ENCODE measurements around the gene SLC41A2.
A peak's percentile ranks its signal among the peaks of the same experiment; 100 is the strongest.
"Not testable (repeated sequence)": the region's sequence is repeated elsewhere in the genome, so short reads cannot be mapped to it uniquely, and the experiment has no call there.

The SLC41A2 gene

GRCh38 chr12:104963757-104964156 is 5.7 kb upstream of the SLC41A2 start:
- DNase-seq (ENCODE audit: low read depth) = no peak

GRCh38 chr12:104960464-104960863 is 2.4 kb upstream of the SLC41A2 start:
- no peak for DNase-seq (ENCODE audit: low read depth)

GRCh38 chr12:104959335-104959841 is 1.3 kb upstream of the SLC41A2 start:
- DNase-seq (ENCODE audit: low read depth) = no peak

GRCh38 chr12:104958805-104959334 is 780 bp upstream of the SLC41A2 start:
- no peak for DNase-seq (ENCODE audit: low read depth)

- DNase-seq (ENCODE audit: low read depth) = peak; percentile 14
Measured at GRCh38 chr12:104957719-104958000, 430 bp downstream of the SLC41A2 start.

DNA sequence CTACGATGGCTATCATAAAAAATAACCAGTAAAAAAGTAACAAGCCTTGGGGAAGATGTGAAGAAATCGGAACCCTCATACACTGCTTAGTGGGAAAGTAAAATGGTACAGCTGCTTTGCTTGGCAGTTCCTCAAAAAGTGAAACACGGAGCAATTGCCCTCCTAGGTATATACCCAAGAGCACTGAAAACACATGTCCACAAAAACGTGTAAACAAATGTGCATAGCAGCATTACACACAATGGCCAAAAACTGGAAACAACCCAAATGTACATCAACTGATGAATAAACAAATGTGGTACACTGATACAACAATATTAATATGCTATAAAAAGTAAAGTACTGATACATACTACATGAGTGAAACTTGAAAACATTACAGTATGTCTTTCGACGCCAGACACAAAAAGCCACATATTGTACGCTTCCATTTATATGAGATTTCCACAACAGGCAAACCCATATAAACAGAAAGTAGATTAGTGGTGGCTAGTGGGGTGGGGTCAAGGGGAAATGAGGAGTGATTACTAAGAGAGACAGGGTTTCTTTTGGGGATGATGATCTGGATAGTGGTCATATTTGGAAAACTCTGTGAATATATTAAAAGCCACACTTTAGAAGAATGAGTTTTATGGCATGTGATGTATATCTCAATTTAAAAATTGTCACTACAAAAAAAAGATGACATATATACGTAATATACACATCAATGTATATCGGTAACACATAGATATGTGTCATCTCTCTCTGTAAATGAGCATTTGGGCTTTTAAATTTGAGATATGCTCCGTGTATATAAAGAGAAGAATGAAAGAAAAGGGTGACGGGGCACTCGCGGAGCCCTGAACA is 996 bp downstream of the SLC41A2 start:
- no peak for DNase-seq (ENCODE audit: low read depth)

DNA sequence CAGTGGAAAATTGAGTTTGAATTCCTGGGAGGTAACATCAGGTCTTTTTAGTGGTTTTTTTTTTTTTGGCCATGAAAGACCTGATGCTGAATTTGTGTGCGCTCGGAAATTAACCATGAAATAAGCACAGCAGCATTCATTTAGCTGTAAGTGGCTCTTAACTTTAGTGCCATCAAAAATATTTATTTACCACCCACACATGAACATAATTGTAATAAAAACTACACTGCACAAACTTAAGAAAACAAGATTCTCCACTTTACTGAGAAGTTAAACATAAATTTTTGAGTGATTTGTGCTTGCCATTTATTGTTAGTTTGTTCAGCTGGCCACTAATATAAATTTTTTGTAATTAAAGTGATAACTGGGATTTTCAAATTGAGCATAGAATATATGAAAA is 2.4 kb downstream of the SLC41A2 start:
- DNase-seq (ENCODE audit: low read depth) = no peak

GRCh38 chr12:104953323-104953722 is 4.8 kb downstream of the SLC41A2 start:
- no peak for DNase-seq (ENCODE audit: low read depth)

DNA sequence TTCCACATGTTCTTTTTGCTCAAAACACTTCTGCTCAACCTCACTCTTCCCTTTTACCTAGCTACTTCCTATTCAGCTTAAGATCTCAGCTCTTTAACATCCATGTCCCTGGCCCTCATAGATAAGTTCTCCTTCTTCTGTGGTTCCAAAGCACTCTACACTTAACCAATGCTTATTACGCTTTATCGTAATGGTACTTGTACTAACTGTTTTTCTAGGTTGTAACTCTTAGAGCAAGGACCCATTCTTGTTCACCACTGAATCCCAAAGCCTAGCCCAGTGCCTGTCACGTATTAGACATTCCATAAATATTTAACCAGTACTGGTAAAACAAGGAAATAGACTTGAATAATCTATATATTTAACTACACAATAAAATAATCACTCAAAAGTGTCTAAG is 5.3 kb downstream of the SLC41A2 start:
- DNase-seq (ENCODE audit: low read depth) = no peak

DNA sequence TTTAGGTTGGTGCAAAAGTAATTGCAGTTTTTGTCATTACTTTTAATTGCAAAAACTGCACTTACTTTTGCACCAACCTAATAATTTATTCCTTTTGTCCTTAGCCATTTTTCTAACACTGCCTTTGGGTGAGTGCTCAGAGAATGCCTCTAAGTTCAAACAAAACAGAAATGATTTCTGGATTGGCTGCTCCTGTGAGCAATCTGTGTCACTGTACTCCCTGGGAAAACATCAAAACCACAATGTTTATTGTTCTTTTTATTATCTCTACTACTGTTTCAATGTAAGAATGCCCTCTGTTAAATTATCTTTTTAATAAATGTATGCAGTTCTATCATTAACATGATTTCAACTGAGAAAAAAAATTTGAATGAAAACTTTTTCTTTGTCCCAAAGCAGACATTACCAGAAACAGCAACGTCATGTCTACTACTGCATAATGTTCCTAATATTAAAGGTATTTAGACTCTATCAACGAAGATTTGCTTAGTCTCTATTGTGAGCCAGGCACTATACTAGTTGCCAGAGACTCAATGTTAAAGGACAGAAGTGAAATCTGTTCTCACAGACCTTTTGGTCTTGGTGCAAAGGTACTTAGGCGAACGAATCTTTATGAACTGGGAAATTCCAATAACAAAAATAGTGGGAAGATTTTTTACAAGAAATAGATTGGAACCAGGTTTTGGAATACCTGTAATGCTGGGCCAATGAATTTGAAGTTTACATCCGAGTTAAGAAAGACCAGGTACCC is 6.2 kb downstream of the SLC41A2 start:
- DNase-seq (ENCODE audit: low read depth) = no peak

DNA sequence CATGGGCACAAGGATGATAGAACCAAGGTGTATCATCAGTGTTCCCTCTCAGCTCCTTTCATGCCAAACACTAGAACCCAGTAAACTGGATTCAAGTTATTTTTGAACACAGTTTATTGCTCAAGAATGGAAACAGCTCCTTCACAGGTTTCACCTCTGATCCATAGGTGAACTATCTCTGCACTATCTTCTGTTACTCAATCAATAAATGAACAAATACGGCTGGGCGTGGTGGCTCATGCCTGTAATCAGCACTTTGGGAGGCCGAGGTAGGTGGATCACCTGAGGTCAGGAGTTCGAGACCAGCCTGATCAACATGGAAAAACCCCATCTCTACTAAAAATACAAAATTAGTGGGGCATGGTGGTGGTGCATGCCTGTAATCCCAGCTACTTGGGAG is 9.4 kb downstream of the SLC41A2 start:
- not testable (repeated sequence) for DNase-seq (ENCODE audit: low read depth)

DNA sequence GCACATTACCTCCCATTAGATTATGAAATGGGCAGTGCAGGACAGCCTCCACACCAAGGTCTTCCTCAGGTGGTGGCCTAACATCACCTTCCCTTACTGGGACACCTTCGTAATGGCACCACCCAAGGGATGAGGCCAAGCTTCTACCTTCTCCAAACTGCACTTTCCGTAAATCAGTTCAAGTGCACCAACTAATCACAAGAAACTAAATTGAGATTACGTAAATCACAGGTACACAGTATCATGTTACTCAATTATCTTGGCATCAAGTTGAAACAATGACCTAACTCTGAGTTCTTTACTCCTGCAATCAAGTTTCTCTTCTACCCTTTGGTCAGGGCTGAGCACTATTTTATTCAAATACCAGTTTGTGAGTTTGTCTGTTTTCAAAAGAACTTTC is 13.8 kb downstream of the SLC41A2 start:
- no peak for DNase-seq (ENCODE audit: low read depth)

DNA sequence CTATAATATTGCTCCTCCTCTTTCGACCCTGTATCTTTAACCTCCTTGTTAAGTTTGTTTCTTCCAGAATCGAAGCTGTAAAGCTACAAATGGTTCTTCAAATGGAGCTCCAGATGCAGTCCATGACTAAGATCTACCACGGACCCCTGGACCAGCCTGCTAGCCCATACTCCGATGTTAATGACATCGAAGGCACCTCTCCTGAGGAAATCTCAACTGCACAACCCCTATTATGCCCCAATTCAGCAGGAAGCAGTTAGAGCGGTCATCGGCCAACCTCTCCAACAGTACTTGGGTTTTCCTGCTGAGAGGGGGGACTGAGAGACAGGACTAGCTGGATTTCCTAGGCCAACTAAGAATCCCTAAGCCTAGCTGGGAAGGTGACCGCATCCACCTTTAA is 14.7 kb downstream of the SLC41A2 start:
- not testable (repeated sequence) for DNase-seq (ENCODE audit: low read depth)

- DNase-seq (ENCODE audit: low read depth) = no peak
Measured at GRCh38 chr12:104942075-104942474, 16.0 kb downstream of the SLC41A2 start.

GRCh38 chr12:104941454-104941853 is 16.6 kb downstream of the SLC41A2 start:
- no peak for DNase-seq (ENCODE audit: low read depth)

GRCh38 chr12:104939089-104939488 is 19.0 kb downstream of the SLC41A2 start:
- no peak for DNase-seq (ENCODE audit: low read depth)

GRCh38 chr12:104938371-104938770 is 19.7 kb downstream of the SLC41A2 start:
- DNase-seq (ENCODE audit: low read depth) = no peak

DNA sequence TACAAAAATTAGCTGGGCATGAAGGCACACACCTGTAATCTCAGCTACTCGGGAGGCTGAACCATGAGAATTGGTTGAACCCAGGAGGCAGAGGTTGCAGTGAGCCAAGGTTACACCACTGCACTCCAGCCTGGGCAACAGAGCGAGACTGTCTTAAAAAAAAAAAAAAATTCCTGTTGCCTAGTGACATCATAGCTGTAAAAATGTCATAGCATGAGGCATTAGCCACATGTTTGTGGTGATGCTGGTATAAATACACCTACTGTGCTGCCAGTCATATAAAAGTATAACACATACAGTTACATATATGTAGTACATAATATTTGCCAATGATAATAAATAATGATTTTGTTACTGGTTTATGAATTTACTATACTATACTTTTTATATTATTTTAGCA is 22.2 kb downstream of the SLC41A2 start:
- DNase-seq (ENCODE audit: low read depth) = no peak

DNA sequence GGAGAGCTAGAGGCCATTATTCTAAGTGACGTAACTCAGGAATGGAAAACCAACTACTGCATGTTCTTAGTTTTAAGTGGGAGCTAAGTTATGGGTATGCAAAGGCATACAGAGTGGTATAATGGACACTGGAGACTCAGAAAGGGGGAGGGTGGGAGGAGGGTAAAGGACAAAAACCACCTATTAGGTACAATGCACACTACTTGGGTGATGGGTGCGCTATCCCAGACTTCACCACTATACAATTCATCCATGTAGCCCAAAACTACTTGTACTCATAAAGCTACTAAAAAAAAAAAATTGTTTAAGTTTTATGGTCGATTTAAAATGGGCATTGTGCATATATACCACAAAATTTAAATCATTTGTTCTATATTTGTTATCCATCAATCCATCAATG is 24.3 kb downstream of the SLC41A2 start:
- DNase-seq (ENCODE audit: low read depth) = no peak

DNA sequence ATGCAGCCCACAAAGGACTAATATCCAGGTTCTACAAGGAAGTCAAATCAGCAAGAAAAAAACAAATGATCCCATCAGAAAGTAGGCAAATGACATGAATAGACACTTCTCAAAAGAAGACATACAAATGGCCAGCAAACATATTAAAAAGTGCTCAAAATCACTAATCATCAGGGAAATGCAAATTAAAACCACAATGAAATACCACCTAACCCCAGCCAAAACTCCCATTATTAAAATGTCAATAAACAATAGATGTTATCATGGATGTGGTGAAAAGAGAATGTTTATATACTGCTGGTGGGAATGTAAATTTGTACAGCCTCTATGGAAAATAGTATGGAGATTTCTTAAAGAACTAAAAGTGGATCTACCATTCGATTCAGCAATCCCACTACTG is 25.0 kb downstream of the SLC41A2 start:
- DNase-seq (ENCODE audit: low read depth) = no peak

GRCh38 chr12:104930388-104931326 is 27.4 kb downstream of the SLC41A2 start:
- no peak for DNase-seq (ENCODE audit: low read depth)

DNA sequence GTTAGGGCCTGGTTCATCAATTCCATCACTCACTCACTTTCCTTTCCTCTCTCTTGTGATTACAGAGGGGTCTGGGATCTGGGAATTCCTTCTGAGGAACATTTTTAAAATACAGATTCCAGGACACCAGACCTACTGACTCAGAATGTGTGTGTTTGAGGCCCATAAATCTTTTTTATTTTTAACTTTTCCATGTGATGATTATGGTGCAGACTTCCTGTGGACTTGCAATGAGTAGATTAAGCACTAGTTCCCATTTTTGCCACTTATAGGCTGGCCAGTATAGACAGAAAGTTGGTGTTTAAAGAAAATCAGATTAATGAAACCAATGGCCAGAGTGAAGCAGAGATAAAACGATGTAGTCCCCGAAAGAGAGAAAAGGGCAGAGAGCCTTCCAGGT is 28.1 kb downstream of the SLC41A2 start:
- DNase-seq (ENCODE audit: low read depth) = no peak

Data from activated gamma-delta T cell treated with anti-CD3 and anti-CD28 coated beads, Interleukin-2, amount 50 U/mL, for 16 hours (primary cell).